GM23338 (cell line): Measurements from ENCODE around the gene CTBP2. TPM values are rescaled to one million over a fixed set of nuclear protein-coding genes. Genes with fewer than 3 reads are reported as not detected.
"Not testable (repeated sequence)": the region's sequence is repeated elsewhere in the genome, so short reads cannot be mapped to it uniquely, and the experiment has no call there.

Experiments used
- ATAC-seq: fragments of 200-7000 bp; cut with Tn5 transposase; 3 replicates; pipeline ENCODE4 v1.9.1; 2020
- DNase-seq: peaks from one replicate; pipeline ENCODE4 v3.0.0-alpha.2; 2015; ENCODE audit warnings: low spot score
- H2AFZ ChIP-seq: fragments of 200-600 bp; sonication (generic); 2 replicates; pipeline ENCODE4 v1.8.0; 2016; ENCODE audit warnings: antibody characterized with exemption, mild to moderate bottlenecking, moderate library complexity
- H3F3A ChIP-seq: fragments of 200-600 bp; sonication (generic); replicated peaks from 2 replicates; pipeline ENCODE4 v1.8.0; 2017; ENCODE audit warnings: antibody characterized with exemption, mixed run types, low read depth
- H3K27ac ChIP-seq: fragments of 200-600 bp; sonication (generic); 2 replicates; pipeline ENCODE4 v1.6.1; 2016; ENCODE audit warnings: low read depth
- H3K27me3 ChIP-seq: fragments of 200-600 bp; sonication (generic); 2 replicates; pipeline ENCODE4 v1.8.0; 2016; ENCODE audit warnings: mild to moderate bottlenecking, mixed run types, moderate library complexity; ENCODE audit not compliant: insufficient read depth
- H3K36me3 ChIP-seq: fragments of 200-600 bp; sonication (generic); 2 replicates; pipeline ENCODE4 v1.8.0; 2016; ENCODE audit warnings: mild to moderate bottlenecking; ENCODE audit not compliant: insufficient read depth
- H3K4me1 ChIP-seq: fragments of 200-600 bp; sonication (generic); 2 replicates; pipeline ENCODE4 v1.8.0; 2016; ENCODE audit warnings: mild to moderate bottlenecking, moderate library complexity; ENCODE audit not compliant: insufficient read depth
- H3K4me2 ChIP-seq: fragments of 200-600 bp; sonication (generic); 2 replicates; pipeline ENCODE4 v1.7.1; 2017; ENCODE audit warnings: mixed run types
- H3K4me3 ChIP-seq: fragments of 200-600 bp; sonication (generic); 2 replicates; pipeline ENCODE4 v1.6.1; 2016; ENCODE audit warnings: mixed run types
- H3K79me2 ChIP-seq: fragments of 200-600 bp; sonication (generic); replicated peaks from 2 replicates; pipeline ENCODE4 v1.8.0; 2017; ENCODE audit warnings: mild to moderate bottlenecking; ENCODE audit not compliant: insufficient read depth
- H3K9me2 ChIP-seq: fragments of 200-600 bp; sonication (generic); 2 replicates; pipeline ENCODE4 v1.8.0; 2017; ENCODE audit not compliant: insufficient read depth
- H4K20me1 ChIP-seq: fragments of 200-600 bp; sonication (generic); replicated peaks from 2 replicates; pipeline ENCODE4 v1.8.0; 2017; ENCODE audit warnings: mild to moderate bottlenecking; ENCODE audit not compliant: insufficient read depth
- H3K27ac Mint-ChIP-seq: 2 replicates; pipeline ENCODE4 v1.8.0; 2020; ENCODE audit warnings: inconsistent platforms, mild to moderate bottlenecking, moderate library complexity, mixed read lengths
- H3K27me3 Mint-ChIP-seq: 3 replicates; pipeline ENCODE4 v1.8.0; 2022; ENCODE audit warnings: low read depth, mild to moderate bottlenecking, moderate library complexity, mixed read lengths, inconsistent platforms; ENCODE audit not compliant: insufficient read depth, poor library complexity
- H3K36me3 Mint-ChIP-seq: 3 replicates; pipeline ENCODE4 v1.8.0; 2021; ENCODE audit warnings: low read depth, mild to moderate bottlenecking, inconsistent platforms, moderate library complexity, mixed read lengths
- H3K4me1 Mint-ChIP-seq: 3 replicates; pipeline ENCODE4 v1.8.0; 2020; ENCODE audit warnings: mild to moderate bottlenecking, inconsistent platforms, mixed read lengths
- H3K4me3 Mint-ChIP-seq: 3 replicates; pipeline ENCODE4 v1.8.0; 2021; ENCODE audit warnings: moderate library complexity, mild to moderate bottlenecking, inconsistent platforms, mixed read lengths
- H3K9me3 Mint-ChIP-seq: 3 replicates; pipeline ENCODE4 v1.8.0; 2020; ENCODE audit warnings: moderate library complexity, mild to moderate bottlenecking, inconsistent platforms, mixed read lengths
- CREB1 ChIP-seq: fragments of 250-450 bp; sonication (Bioruptor Pico); IDR thresholded peaks from 2 replicates; pipeline ENCODE4 v1.5.0; 2020; ENCODE audit warnings: low read depth, mild to moderate bottlenecking, moderate library complexity
- EZH2 ChIP-seq: fragments of 200-600 bp; sonication (generic); IDR thresholded peaks from one replicate; pipeline ENCODE4 v1.8.0; 2017; ENCODE audit warnings: antibody characterized with exemption, mild to moderate bottlenecking, low read depth; ENCODE audit not compliant: unreplicated experiment
- EZH2phosphoT487 ChIP-seq: fragments of 200-600 bp; sonication (generic); IDR thresholded peaks from one replicate; pipeline ENCODE4 v1.8.1; 2018; ENCODE audit warnings: antibody characterized with exemption; ENCODE audit not compliant: unreplicated experiment
- JUNB ChIP-seq: IDR thresholded peaks from one replicate; pipeline ENCODE4 v1.6.1; 2016; ENCODE audit warnings: antibody characterized with exemption; ENCODE audit not compliant: unreplicated experiment
- NANOG ChIP-seq: IDR thresholded peaks from 2 replicates; pipeline ENCODE4 v1.6.1; 2016; ENCODE audit warnings: antibody characterized with exemption, borderline replicate concordance
- POLR2AphosphoS5 ChIP-seq: IDR thresholded peaks from 2 replicates; pipeline ENCODE4 v1.6.1; 2016; ENCODE audit warnings: antibody characterized with exemption, low read depth
- STAT1 ChIP-seq: IDR thresholded peaks from one replicate; pipeline ENCODE4 v1.6.1; 2016; ENCODE audit warnings: antibody characterized with exemption; ENCODE audit not compliant: unreplicated experiment
- ZNF331 ChIP-seq: fragments of 250-450 bp; sonication (Bioruptor Pico); IDR thresholded peaks from 2 replicates; pipeline ENCODE4 v1.5.0; 2020; ENCODE audit warnings: low read depth, mild to moderate bottlenecking, moderate library complexity
- polyA plus RNA-seq: library from polyadenylated mRNA; unstranded; fragments of >200 nt; fragmentation: Nextera tagmentation; extraction: Ambion mirVana; gene quantifications from 2 replicates; pipeline ENCODE4 v1.2.1, GENCODE V29; 2016
- total RNA-seq: library from RNA; depleted of rRNA; stranded (reverse); fragments of >200 nt; shearing (Covaris generic); gene quantifications from 2 replicates; pipeline ENCODE4 v1.2.3, GENCODE V29; 2014
- TF ChIP-seq, protein P1 (sequence below): IDR thresholded peaks from 2 replicates; pipeline ENCODE4 v1.6.1; 2016; ENCODE audit warnings: antibody characterized with exemption

CTBP2 gene
- total and polyA plus RNA-seq, 2 experiments from 2014 or later, result 133 to 265 TPM

DNA sequence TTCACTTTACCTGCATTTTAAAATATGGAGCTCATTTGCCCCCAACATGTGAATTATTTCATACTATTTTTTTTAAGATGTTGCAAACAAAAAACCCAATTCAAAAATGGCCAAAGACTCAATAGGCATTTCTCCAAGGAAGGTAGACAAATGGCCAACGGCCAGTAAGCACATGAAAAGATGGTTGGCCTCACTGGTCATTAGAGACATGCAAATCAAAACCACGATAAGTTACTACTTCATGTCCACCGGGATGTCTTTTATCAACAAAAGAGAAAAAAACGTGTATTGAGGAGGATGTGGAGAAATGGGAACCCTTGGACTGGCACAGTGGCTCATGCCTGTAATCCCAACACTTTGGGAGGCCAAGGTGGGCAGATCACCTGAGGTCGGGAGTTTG, 3.4 kb upstream of the CTBP2 start:
- peaks cover 17% of the 10 kb centered on the region for H3K4me1 Mint-ChIP-seq
- no peaks in the 10 kb centered on the region; the same call in 2 of the 3 replicates for H3K9me3 Mint-ChIP-seq
- H3K27me3 Mint-ChIP-seq, result peaks cover 8% of the 10 kb centered on the region
- Histone ChIP-seq H3K27me3 (no peaks in the 10 kb centered on the region), H3K36me3 (no peaks in the 10 kb centered on the region), H3K4me3 (no peak overlapping the region), H4K20me1 (no peaks in the 10 kb centered on the region), H3K4me1 (peaks cover 19% of the 10 kb centered on the region), H3K4me2 (no peak overlapping the region), H3K79me2 (peaks cover 25% of the 10 kb centered on the region), H3K9me2 (no peaks in the 10 kb centered on the region), H3K27ac (no peak overlapping the region), H3F3A (peaks cover 11% of the 10 kb centered on the region), H2AFZ (no peak overlapping the region)
- TF ChIP-seq EZH2phosphoT487 (no peak), STAT1 (no peak), NANOG (no peak), POLR2AphosphoS5 (no peak), EZH2 (no peak), ZNF331 (CRISPR knock-in tag) (no peak), CREB1 (CRISPR knock-in tag) (no peak), JUNB (no peak)
- TF ChIP-seq, protein P1, sequence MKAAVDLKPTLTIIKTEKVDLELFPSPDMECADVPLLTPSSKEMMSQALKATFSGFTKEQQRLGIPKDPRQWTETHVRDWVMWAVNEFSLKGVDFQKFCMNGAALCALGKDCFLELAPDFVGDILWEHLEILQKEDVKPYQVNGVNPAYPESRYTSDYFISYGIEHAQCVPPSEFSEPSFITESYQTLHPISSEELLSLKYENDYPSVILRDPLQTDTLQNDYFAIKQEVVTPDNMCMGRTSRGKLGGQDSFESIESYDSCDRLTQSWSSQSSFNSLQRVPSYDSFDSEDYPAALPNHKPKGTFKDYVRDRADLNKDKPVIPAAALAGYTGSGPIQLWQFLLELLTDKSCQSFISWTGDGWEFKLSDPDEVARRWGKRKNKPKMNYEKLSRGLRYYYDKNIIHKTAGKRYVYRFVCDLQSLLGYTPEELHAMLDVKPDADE, result no peak
- no peak overlapping the region for H3K27ac Mint-ChIP-seq
- no peaks in the 10 kb centered on the region; the same call in 2 of the 3 replicates for H3K36me3 Mint-ChIP-seq
- H3K4me3 Mint-ChIP-seq, result no peak overlapping the region
- ATAC-seq (no peak), DNase-seq (no peak)

- DNase-seq, H3K4me2 ChIP-seq, H3K27me3 ChIP-seq, ATAC-seq, H3K27ac Mint-ChIP-seq, H4K20me1 ChIP-seq, H3K36me3 ChIP-seq, H3K9me3 Mint-ChIP-seq, H3K9me2 ChIP-seq, H3K4me3 Mint-ChIP-seq, H3K27ac ChIP-seq, H3K36me3 Mint-ChIP-seq, H3K4me3 ChIP-seq, H2AFZ ChIP-seq: not testable (repeated sequence)
- H3K4me1 Mint-ChIP-seq, result peaks cover 16% of the 10 kb centered on the region
- H3K79me2 ChIP-seq, result peaks cover 30% of the 10 kb centered on the region
- H3K4me1 ChIP-seq, result peaks cover 18% of the 10 kb centered on the region
- H3K27me3 Mint-ChIP-seq, result peaks cover 11% of the 10 kb centered on the region
- peaks cover 11% of the 10 kb centered on the region for H3F3A ChIP-seq
These were observed 2.9 kb upstream of the CTBP2 start for GRCh38 chr10:125163312-125163711.

GRCh38 chr10:125162120-125162931, 2.0 kb upstream of the CTBP2 start:
- Histone ChIP-seq H3K36me3 (no peaks in the 10 kb centered on the region), H3K27me3 (no peaks in the 10 kb centered on the region), H3K4me3 (peak overlapping the region; percentile 88), H3K79me2 (peaks cover 40% of the 10 kb centered on the region), H3K27ac (peak overlapping the region; percentile 99), H3K4me1 (peaks cover 15% of the 10 kb centered on the region), H2AFZ (peak overlapping the region; percentile 82), H4K20me1 (no peaks in the 10 kb centered on the region), H3K4me2 (peak overlapping the region; percentile 98), H3K9me2 (no peaks in the 10 kb centered on the region), H3F3A (peaks cover 11% of the 10 kb centered on the region)
- no peaks in the 10 kb centered on the region; the same call in 2 of the 3 replicates for H3K9me3 Mint-ChIP-seq
- H3K4me3 Mint-ChIP-seq, result peak overlapping the region; percentile 81
- ATAC-seq (peak; percentile 46), DNase-seq (peak; percentile 70)
- H3K36me3 Mint-ChIP-seq, result peaks cover 13% of the 10 kb centered on the region
- H3K27me3 Mint-ChIP-seq, result peaks cover 14% of the 10 kb centered on the region
- H3K4me1 Mint-ChIP-seq, result peaks cover 15% of the 10 kb centered on the region
- H3K27ac Mint-ChIP-seq, result peak overlapping the region; percentile 90
- TF ChIP-seq POLR2AphosphoS5 (peak; percentile 34; the same call in 1 of the 2 replicates), EZH2phosphoT487 (no peak)
